HEK293T (cell line): Measurements from ENCODE around the gene SGIP1.

Experiments
- CTCF ChIA-PET: fragments of 350-600 bp; formaldehyde crosslinking; extraction: SDS; loops from one replicate; lab custom pipeline; 2021; ENCODE audit warnings: antibody characterized with exemption, inconsistent platforms; lab: Yijun Ruan, JAX
- POLR2A ChIA-PET: fragments of 350-600 bp; formaldehyde crosslinking; extraction: SDS; loops from one replicate; lab custom pipeline; 2020; ENCODE audit warnings: antibody characterized with exemption, inconsistent platforms; lab: Yijun Ruan, JAX
- DNase-seq: peaks from one replicate; pipeline ENCODE4 v3.0.0; 2012; ENCODE audit warnings: mixed read lengths; ENCODE audit errors: extremely low spot score
- ARNT ChIP-seq: fragments of 450-650 bp; IDR thresholded peaks from 2 replicates; pipeline ENCODE4 v1.6.1; 2017; ENCODE audit warnings: mild to moderate bottlenecking
- BHLHE40 ChIP-seq: fragments of 450-650 bp; IDR thresholded peaks from 2 replicates; pipeline ENCODE4 v1.6.1; 2016; ENCODE audit warnings: mild to moderate bottlenecking, moderate library complexity, borderline replicate concordance
- CTBP1 ChIP-seq: fragments of 450-650 bp; IDR thresholded peaks from 2 replicates; pipeline ENCODE4 v1.6.1; 2016; ENCODE audit warnings: borderline replicate concordance
- ELF4 ChIP-seq: fragments of 450-650 bp; IDR thresholded peaks from 2 replicates; pipeline ENCODE4 v1.6.1; 2017; ENCODE audit warnings: antibody characterized with exemption
- FOXA1 ChIP-seq: fragments of 450-650 bp; IDR thresholded peaks from 2 replicates; pipeline ENCODE4 v1.6.1; 2016; ENCODE audit warnings: mild to moderate bottlenecking
- FOXK2 ChIP-seq: fragments of 450-650 bp; IDR thresholded peaks from 2 replicates; pipeline ENCODE4 v1.6.1; 2016; ENCODE audit warnings: mild to moderate bottlenecking
- FOXM1 ChIP-seq: fragments of 450-650 bp; IDR thresholded peaks from 2 replicates; pipeline ENCODE4 v1.6.1; 2017; ENCODE audit warnings: mild to moderate bottlenecking, borderline replicate concordance
- HDGF ChIP-seq: fragments of 450-650 bp; IDR thresholded peaks from 2 replicates; pipeline ENCODE4 v1.6.1; 2017; ENCODE audit warnings: antibody characterized with exemption, borderline replicate concordance
- L3MBTL2 ChIP-seq: fragments of 450-650 bp; conservative IDR thresholded peaks from 2 replicates; pipeline ENCODE4 v1.6.1; 2016; ENCODE audit warnings: mild to moderate bottlenecking
- LEF1 ChIP-seq: fragments of 450-650 bp; IDR thresholded peaks from 2 replicates; pipeline ENCODE4 v1.6.1; 2017; ENCODE audit warnings: mild to moderate bottlenecking, borderline replicate concordance
- NFRKB ChIP-seq: fragments of 450-650 bp; IDR thresholded peaks from 2 replicates; pipeline ENCODE4 v1.6.1; 2016; ENCODE audit warnings: mild to moderate bottlenecking, moderate library complexity
- PKNOX1 ChIP-seq: fragments of 450-650 bp; IDR thresholded peaks from 2 replicates; pipeline ENCODE4 v1.6.1; 2016
- SP1 ChIP-seq: fragments of 450-650 bp; IDR thresholded peaks from 2 replicates; pipeline ENCODE4 v1.6.1; 2017
- SUZ12 ChIP-seq: fragments of 450-650 bp; IDR thresholded peaks from 2 replicates; pipeline ENCODE4 v1.6.1; 2016; ENCODE audit warnings: mild to moderate bottlenecking
- TARDBP ChIP-seq: fragments of 450-650 bp; IDR thresholded peaks from 2 replicates; pipeline ENCODE4 v1.6.1; 2016
- ZNF384 ChIP-seq: fragments of 450-650 bp; IDR thresholded peaks from 2 replicates; pipeline ENCODE4 v1.6.1; 2016

SGIP1 gene

GRCh38 chr1:66682106-66682505 lies 148.2 kb downstream of the SGIP1 start:
- no peak for DNase-seq
- TF ChIP-seq FOXA1 (no peak), TARDBP (no peak), ARNT (no peak), BHLHE40 (no peak), ZNF384 (no peak)
- ChIA-PET POLR2A (no interaction called here), CTCF (no interaction called here)

- DNase-seq, result no peak
- ChIA-PET POLR2A (no interaction called here), CTCF (interaction anchor here (0.6 kb wide), 1 partner anchor 41 kb away, joined by 3 read pairs; no protein-coding TSS in a partner anchor)
- no peak for TF ChIP-seq L3MBTL2
- no peak for TF ChIP-seq SP1
- TF ChIP-seq FOXM1, result no peak
- no peak for TF ChIP-seq BHLHE40
- no peak for TF ChIP-seq ELF4
- no peak for TF ChIP-seq TARDBP
- no peak for TF ChIP-seq CTBP1
- TF ChIP-seq LEF1, result no peak
- no peak for TF ChIP-seq FOXK2
- TF ChIP-seq ARNT, result no peak
- no peak for TF ChIP-seq FOXA1
- TF ChIP-seq PKNOX1, result no peak
- TF ChIP-seq HDGF, result no peak
- no peak for TF ChIP-seq SUZ12
- TF ChIP-seq ZNF384, result no peak
- TF ChIP-seq NFRKB, result no peak
These were observed 150.4 kb downstream of the SGIP1 start for GRCh38 chr1:66684353-66684752.

- ChIA-PET POLR2A (no interaction called here), CTCF (no interaction called here)
- DNase-seq, result no peak
- TF ChIP-seq FOXM1 (no peak), FOXA1 (no peak), BHLHE40 (no peak), TARDBP (no peak), CTBP1 (no peak), NFRKB (no peak), SUZ12 (no peak), HDGF (no peak), L3MBTL2 (no peak), ARNT (no peak), PKNOX1 (no peak), LEF1 (no peak), SP1 (no peak), FOXK2 (no peak), ELF4 (no peak), ZNF384 (no peak)
These were observed 151.3 kb downstream of the SGIP1 start for GRCh38 chr1:66685265-66685664.

- ChIA-PET CTCF (no interaction called here), POLR2A (no interaction called here)
- no peak for DNase-seq
- TF ChIP-seq ELF4 (no peak), BHLHE40 (no peak), SP1 (no peak)
These were observed 151.7 kb downstream of the SGIP1 start for GRCh38 chr1:66685670-66686069.

GRCh38 chr1:66686406-66686805 lies 152.5 kb downstream of the SGIP1 start:
- no peak for DNase-seq
- POLR2A ChIA-PET, result no interaction called here
- CTCF ChIA-PET, result no interaction called here
- no peak for TF ChIP-seq ELF4
- no peak for TF ChIP-seq BHLHE40

GRCh38 chr1:66687358-66687757 lies 153.4 kb downstream of the SGIP1 start:
- no peak for DNase-seq
- ChIA-PET CTCF (no interaction called here), POLR2A (no interaction called here)
- TF ChIP-seq LEF1 (no peak), FOXA1 (no peak), PKNOX1 (no peak), FOXK2 (no peak), BHLHE40 (no peak), L3MBTL2 (no peak), SP1 (no peak), TARDBP (no peak), SUZ12 (no peak), ELF4 (no peak)
